HG03045 (cell line): ENCODE measurements around the gene TRMT2B.
"Not testable (repeated sequence)": the region's sequence is repeated elsewhere in the genome, so short reads cannot be mapped to it uniquely, and the experiment has no call there.

Source experiments
- ATAC-seq: cut with Tn5 transposase; IDR thresholded peaks from one replicate; pipeline ENCODE4 v1.9.1; 2021; ENCODE audit warnings: mild to moderate bottlenecking, moderate library complexity; ENCODE audit not compliant: unreplicated experiment

TRMT2B gene, protein sequence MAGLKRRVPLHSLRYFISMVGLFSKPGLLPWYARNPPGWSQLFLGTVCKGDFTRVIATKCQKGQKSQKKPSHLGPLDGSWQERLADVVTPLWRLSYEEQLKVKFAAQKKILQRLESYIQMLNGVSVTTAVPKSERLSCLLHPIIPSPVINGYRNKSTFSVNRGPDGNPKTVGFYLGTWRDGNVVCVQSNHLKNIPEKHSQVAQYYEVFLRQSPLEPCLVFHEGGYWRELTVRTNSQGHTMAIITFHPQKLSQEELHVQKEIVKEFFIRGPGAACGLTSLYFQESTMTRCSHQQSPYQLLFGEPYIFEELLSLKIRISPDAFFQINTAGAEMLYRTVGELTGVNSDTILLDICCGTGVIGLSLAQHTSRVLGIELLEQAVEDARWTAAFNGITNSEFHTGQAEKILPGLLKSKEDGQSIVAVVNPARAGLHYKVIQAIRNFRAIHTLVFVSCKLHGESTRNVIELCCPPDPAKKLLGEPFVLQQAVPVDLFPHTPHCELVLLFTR

DNA sequence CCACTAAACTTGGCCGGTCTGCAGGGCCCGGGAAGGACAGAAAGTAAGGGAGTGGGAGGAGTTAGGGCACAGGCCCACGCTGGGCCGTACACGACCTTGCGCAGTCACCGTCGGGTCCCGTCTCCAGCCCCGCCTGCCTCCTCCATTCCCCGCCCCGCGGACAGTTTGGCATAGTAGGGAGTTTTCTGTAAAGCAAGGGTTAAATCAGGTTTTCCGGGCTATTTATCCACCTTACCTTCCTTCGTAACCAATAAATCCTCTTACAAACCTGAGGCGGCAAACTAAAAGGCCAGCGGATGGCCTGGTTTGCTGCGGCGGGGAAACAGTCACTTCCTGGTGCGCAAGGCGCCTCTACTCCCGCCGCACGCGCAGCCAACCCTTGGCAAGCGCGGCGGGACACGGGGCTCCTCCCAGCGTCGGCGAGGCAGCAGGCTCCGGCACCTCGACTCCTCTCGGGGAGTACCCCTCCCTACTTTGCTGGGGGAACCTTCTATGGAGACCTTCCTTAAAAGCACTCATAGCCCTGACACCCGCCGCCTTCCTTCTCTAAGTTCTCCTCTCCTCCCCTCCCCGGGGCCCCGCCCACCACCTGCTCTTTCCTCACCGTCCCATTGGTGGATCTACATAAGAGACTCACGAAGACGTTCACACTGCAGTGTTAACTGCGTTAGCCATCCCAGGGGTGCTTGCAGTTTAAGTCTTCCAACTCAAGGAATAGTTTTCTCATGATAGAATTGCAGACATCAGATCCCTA, at the start of gene TRMT2B:
TSS of gene TRMT2B (minus strand) at position 563 of the 754 bp plus-strand sequence. CDS start 9,822 bp downstream, outside the sequence.
- peak; percentile 95 for ATAC-seq

DNA sequence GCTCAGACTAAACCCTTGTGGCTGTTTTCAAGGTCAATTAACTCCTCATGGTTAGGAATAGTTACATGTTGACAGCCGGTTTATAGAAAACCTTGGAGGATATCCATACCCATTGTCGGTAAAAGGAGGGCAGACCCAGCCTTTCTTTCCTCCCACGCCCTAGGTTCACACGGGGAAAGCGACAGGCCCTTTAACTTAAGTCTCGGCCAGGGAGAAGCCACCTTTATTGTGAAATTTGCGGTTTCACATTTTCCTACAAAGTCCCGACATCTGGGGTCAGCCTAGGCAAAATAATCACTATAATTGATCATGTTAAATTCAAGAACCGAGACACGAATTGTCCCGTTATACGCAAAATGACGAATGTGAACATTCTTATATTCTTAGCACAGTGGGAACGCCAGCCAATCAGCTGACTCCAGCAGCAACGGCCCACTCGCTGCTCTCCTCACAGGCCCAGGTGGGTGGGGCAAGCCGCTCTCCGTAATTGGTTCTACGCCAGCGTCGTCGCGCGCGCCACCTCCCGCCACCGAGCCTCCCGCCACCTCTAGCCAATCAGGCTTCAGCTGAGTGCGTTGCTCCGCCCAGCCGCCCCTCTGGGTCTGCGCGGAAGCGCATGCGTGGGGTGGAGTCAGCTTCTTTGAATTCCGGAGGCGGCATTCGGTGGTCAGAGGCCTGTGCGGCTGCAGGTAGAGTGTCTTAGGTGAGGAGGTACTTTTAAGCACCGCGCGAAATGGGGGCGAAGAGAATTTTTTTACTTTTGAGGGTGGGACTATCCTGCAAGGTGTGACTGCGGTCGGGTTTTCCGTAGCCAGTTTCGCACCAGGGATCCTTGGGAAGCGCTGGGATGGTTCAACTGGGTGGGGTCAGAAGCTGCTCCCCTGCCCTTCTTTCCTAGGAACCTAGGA, 45.9 kb upstream of the TRMT2B start, which contains the start of gene CENPI:
TSS of gene CENPI (plus strand) at position 659 of the 908 bp plus-strand sequence. CDS start 2,867 bp downstream, outside the sequence.
- peak; percentile 100 for ATAC-seq

DNA sequence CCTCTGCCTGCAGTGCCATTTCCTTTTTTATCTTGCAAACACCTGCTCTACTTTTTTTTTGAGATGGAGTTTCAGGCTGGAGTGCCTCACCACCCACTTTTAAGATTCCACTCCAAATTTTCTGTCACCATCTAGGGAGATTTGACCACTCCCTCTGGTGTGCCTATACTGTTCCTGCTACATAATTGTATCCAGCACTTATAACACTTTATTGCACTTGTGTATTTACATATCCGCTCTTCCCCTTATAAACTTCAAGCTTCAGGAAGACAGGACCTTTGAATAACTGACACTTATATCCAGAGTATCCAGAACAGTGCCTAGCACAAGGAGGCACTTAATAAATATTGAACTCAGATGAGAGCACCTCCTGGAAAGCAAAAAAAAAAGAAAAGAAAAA, 39.9 kb upstream of the TRMT2B start:
- ATAC-seq: no peak

DNA sequence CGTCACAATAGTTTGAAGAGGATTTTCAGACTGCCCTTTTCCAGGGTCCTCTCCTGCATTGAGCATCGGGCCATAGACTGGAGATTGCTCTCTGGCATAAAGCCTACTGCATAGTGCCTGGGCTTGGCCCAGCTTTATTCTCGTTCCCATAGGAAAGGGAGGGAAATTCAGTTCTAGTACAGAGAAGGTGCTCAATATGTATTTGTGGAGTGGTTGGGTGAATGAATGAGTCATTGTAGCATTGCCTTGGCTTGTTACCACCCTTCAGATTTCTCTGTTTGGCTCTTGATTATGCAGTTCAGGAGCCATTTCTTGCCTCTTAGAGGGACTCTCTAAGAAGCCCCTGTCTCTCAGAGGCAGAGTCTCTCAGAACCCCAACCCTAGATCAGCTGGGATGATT, 29.3 kb upstream of the TRMT2B start:
- ATAC-seq: no peak

DNA sequence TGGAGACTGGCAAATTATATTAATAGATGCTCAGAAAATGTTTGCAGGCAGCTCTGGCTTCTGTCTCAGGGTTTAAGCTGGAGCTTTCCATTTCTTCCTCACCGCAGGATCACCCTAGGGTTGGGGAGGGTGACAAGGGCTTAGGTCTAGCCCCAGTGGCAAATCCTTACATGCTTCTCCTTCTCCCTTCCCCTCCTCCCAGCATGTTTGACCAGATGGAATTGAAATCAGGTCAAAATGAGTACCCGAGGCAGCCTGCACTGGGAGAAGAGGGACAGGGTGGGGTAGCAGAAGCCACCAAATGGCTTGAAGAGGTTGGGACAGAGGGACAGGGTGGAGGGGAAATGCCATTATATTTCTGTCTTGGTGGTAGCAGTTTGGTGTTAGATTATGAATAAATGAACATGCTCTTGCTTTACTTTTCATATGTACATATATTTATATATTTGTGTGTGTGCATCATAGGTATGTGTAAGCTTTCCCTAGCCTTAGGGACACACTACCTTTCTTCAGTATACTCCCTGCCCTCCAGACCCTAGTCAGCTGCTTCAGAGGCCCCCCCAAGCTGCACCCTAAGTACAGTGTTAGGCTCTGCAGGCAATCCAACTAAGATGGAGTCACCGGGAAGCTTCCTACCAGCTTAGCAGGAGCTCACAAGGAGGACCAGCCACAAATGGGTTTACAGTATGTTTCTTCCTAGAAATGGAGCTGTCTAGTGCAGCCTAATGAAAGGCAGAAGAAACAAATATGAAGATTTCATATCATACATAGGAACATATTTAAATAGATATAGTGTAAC, 28.6 kb upstream of the TRMT2B start:
- ATAC-seq: no peak

DNA sequence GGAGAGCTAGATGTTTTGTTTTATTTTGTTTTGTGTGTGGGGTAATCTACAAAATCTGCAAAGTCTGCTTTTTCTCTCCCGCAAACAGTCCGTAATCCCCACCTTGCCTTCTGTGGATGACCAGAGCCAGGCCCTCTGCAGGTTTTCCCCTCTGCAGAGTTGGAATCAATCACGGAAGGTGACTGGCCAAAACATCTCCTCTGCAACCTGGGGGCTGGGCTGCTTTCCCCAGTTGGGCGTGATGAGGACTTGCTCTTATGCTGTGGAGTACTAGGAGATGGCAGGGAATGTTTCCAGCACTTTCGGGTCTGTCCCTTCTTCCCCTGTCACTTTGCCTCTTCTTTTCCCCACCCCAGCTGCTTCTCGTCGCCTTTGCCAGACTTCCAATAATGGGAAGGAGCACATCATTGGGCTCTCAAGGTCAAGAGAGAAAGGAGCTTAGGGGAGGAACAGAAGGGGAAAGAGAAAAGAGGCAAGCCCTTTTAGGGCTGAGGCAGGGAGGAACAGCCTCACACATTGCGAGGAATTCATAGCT, 27.9 kb upstream of the TRMT2B start:
- no peak for ATAC-seq

DNA sequence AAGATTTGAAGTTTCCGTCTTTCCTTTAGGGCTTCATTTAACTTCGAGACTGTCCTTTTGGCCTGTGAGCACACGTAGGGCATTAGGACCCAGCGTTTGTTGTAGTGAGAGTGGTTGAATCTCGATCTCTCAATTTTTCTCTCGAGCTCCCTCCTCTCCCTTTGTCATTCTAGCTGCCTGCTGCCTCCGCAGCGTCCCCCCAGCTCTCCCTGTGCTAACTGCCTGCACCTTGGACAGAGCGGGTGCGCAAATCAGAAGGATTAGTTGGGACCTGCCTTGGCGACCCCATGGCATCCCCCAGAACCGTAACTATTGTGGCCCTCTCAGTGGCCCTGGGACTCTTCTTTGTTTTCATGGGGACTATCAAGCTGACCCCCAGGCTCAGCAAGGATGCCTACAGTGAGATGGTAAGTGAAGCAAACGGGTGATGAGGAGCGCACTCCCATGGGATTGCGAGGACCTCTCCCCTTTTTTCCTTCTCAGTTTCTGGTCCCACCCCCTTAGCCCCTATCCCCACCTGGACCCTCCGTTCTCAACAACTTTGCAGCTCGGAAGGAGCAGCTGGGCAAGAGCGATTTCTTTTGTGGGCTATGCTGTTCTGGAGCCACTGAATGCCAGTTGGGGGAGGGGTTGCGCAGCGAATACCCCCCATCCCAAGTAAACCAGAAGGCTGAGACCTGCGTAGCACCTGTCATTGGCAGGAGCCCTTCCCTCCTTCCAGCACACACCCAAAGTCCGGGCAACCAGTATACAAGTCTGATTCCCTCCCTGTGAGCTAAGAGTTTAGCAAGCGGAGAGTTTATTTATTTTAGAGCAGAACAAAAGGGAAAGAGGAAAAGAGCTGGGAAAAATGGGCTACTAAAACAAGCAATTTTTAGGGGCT, 27.0 kb upstream of the TRMT2B start, which contains the start of gene TMEM35A:
TSS of gene TMEM35A (plus strand) at position 164 of the 883 bp plus-strand sequence. CDS start at position 288, 124 bp downstream.
- ATAC-seq: no peak

DNA sequence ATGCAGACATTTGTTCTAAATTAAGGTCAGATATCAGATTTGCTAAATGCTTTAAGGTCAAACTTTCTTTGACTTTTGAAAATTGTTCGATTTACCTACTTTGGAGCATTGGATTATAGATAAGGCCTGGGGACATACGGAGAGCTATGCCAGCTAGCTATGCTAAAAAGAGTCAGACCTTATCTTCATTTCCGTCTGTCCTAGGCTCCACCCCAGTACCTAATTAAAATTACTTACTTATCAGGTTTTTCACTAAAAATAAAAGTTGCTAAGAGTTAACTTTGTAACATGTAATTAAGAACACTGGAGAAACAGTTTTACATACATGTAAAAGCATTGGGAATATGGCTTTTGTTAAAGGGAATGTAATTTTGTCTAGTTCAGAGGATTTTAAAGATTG, 19.7 kb upstream of the TRMT2B start:
- ATAC-seq: no peak

DNA sequence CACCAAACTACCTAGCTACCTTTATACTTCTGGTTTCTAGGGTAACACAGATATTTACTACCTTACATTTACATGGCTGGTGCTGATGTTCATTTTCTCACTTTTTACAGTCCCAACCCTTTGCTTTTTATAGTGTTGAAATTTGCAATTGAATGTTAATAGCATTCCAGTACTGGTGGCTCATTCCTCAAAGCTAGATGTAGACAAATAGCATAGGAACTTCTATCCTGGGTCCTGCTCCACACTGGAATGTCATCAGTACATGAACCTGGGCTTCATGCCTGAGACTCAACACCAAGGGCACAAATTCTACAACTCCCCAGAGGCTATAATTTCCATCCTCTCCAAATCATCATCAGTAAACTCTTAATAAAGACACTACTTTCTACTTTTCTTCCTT, 10.3 kb upstream of the TRMT2B start:
- no peak for ATAC-seq

DNA sequence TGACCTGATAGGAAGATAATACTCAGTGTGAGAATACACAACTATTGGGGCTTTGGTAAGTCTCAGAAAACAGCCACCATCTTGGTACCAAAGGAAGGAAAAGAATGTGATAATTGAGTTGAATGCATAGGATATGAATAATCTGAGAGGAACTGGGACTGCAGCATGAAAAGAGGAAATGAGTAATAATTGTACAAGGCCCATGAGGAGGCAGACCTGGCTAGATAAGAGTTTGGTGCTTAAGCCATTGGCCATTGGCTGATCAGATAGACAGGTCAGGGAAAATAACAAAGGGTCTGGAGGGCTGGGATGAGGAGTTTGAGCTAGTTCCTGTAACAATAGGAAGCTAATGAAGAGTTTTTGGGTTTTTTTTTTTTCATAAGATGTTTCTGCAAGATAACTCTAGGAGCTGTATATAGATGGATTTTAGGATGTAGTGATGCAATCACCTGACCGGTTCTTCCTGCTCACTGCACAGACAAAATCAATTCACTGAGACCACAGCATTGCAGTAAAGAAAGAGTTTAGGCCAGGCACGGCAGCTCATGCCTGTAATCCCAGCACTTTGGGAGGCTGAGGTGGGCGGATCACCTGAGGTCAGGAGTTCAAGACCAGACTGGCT, 5.3 kb upstream of the TRMT2B start:
- ATAC-seq: no peak

DNA sequence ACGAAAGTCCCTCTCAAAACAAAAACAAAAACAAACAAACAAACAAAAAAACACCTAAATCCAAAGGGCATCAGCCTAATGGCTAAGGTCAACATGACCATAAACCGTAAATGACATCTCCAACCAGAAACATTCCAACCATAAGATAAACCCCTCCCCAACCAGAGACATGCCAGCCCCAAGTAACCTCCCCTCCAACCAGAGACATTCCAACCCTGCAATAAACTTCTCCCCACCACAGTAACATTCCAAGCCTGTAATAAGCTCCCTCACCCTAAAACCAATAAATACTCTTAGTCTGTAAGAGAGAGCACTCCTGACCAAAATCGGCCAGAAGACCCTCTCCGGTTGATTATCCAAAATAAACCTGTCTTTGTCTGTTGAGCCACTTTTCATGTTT, 4.6 kb upstream of the TRMT2B start:
- ATAC-seq: not testable (repeated sequence)

DNA sequence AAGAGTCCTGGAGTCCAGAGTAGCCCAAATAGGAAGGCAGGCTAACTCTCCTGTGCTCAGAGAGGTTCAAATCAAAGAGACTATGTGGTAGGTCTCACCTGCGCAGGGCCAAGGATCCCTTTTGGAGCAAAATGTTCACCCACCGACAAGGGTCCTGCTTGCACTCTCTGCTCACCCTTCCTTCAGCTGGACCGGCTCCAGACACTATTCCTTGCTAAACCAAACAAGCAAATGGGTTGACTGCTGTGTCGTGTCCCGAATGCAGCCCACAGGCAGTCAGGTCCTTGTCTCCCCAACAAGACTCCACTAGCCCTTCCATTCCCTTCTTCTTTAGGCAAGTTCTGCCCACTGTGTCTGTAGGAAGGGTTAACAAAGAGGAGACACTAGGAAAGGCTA, 760 bp downstream of the TRMT2B start:
- no peak for ATAC-seq

DNA sequence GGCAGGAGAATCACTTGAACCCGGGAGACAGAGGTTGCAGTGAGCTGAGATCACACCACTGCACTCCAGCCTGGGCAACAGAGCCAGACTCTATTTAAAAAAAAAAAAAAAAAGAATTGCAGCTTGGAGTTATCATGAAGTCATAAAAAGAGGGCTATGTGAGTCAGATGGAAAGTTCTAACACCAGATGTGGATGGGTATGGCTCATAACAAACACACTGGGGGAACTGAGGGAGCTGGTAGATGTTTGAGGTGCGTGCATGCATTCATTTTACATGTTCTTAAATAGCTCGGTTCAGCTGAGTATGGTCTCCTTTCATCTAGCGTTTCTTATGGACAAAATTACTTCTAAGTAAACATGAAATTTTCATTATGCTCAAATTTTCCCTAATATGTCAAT, 11.7 kb downstream of the TRMT2B start:
- ATAC-seq: no peak

DNA sequence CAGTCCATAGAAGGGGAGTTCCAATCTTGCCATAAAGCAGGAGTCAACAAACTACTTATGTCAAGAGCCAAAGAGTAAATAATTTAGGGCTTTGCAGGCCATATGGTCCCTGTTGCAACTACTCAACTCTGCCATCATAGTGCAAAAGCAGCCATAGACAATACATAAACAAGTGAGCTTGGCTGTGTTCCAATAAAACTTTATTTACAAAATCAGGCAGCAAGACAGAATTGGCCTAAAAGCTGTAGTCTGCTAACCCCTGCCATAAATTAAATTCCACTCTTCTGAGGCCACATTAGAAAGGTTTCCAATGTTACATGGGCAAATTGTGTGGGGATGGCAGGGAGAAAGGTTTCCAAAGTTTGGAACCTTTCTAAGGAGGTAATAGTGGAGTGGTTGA, 14.7 kb downstream of the TRMT2B start:
- ATAC-seq: no peak

DNA sequence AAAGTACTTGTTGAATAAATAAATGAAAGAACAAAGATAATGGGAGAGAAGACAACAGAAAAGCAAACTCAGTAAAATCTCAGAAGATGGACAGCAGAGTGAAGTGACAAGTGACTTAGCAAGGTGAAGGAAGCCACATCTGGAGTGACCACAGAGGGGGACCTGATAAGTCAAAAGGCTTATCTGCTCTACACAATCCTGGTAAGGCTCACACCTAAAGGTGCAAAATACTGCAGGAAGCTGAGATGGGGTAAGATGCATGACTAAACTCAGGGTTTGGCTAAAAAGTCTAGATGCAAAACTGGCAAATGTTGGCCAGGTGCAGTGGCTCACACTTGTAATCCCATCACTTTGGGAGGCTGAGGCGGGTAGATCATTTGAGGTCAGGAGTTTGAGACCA, 22.2 kb downstream of the TRMT2B start:
- ATAC-seq: no peak

DNA sequence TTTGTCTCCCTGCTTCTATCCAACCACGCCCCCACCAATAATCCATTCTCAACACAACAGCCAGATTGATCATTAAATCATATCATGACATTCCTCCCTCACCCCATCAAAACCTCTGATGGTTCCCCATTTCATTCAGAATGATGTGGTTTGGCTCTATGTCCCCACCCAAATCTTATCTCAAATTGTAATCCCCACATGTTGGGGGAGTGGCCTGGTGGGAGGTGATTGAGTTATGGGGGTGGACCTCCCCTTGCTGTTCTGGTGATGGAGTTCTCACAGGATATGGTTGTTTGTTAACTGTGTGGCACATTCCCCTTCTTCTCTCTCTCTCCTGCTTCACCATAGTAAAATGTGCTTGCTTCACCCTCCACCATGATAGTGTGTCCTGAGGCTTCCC, 23.3 kb downstream of the TRMT2B start:
- no peak for ATAC-seq

DNA sequence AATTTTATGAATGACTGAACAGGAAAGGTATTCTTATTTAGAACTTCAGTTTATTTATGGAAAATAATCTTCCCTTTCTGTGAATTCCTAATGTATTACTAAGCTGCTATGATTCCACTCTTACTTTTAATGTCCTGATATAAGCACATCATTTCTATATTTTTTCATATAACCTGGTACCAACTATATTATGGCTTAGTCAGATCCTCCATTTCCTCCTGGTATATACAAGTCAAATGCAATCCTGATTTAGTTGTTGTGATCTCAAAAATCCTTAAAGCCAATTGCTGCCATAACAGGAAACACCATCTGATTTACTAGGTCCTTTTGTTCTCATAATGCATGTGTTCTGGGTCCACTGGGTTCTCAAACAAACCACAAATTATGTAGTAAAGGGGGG, 26.8 kb downstream of the TRMT2B start:
- ATAC-seq: no peak

DNA sequence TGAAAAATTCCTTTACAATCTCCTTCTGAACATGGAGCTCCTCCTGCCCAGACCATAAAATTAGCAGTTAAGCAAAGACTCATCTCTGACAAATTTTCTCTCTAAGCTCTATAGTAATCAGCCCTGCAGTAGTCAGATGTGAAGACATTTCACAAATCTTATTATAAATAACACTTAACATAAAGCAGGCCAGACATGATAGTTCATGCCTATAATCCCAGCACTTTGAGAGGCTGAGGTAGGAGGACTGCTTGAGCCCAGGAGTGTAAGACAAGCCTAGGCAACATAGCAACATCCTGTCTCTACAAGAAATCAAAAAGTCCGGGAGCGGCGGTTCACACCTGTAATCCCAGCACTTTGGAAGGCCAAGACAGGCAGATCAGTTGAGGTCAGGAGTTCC, 29.9 kb downstream of the TRMT2B start:
- no peak for ATAC-seq
